Left ventricle myocardium superior (tissue), 1 donor: ENCODE data around the gene NUPR2. TPM values are rescaled to one million over a fixed set of nuclear protein-coding genes. Genes with fewer than 3 reads are reported as not detected.
"Not testable (repeated sequence)": the region's sequence is repeated elsewhere in the genome, so short reads cannot be mapped to it uniquely, and the experiment has no call there.

Experiments used
- ATAC-seq: fragments of 200-7000 bp; cut with Tn5 transposase; one replicate; pipeline ENCODE4 v1.9.1; 2020; ENCODE audit warnings: mild to moderate bottlenecking, moderate library complexity
- DNase-seq: peaks from one replicate; pipeline ENCODE4 v3.0.0-alpha.2; 2020
- intact Hi-C: fragments of 100-400 bp; cut with micrococcal nuclease; formaldehyde crosslinking; loops from one replicate; pipeline ENCODE4 v1.11.0; 2022
- total RNA-seq: library from RNA; stranded (reverse); fragmentation: NEBNext Ultra II Directional; extraction: Animal tissue kit (Norgen Biotek cat#: 25700); gene quantifications from one replicate; pipeline ENCODE4 v1.2.1, GENCODE V29; 2021
- donor health status: DM: no; HTN: yes; CAD: no; lungs with severe emphysema.

NUPR2 gene
- total RNA-seq, 1 donor from 2014 or later, result not detected

DNA sequence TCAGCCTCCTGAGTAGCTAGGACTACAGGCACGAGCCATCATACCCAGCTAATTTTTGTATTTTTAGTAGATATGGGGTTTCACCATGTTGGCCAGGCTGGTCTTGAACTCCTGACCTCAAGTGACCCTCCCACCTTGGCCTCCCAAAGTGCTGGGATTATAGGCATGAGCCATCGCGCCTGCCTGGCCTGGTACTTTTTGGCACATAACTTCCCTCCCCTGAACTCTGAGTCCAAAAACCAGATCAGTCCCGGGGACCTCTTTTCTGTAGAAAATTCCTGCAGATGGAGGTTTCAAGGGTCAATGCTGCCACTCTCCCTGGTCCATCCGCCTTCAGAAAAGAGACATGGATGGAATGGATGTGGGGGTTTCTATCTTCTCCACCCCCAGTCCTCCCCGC lies 23.8 kb downstream of the NUPR2 start:
- ATAC-seq, result peak; percentile 35
- intact Hi-C loops, DNase-seq: not testable (repeated sequence)

DNA sequence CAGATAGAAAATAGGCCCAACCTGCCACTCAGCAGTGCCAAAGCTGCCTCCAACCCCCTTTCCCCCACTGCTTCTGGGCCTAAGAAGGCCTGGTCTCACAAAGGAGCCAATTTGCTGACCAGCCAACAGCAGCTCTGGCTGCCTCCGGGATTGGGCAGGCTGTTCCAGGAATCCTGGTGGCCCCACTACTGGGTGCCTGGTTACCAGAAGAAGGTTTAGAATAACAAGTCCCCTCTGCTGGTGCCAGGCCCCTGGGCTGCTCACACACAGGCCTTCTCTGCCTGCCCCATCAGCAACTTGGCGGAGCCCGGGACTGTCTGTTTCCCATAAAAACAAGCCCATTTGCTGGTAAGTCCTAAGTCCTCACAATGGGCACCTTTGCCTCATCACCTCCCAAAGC lies 24.6 kb downstream of the NUPR2 start:
- ATAC-seq, result peak; percentile 93
- intact Hi-C loops, result no loop called here
- peak; percentile 84 for DNase-seq

DNA sequence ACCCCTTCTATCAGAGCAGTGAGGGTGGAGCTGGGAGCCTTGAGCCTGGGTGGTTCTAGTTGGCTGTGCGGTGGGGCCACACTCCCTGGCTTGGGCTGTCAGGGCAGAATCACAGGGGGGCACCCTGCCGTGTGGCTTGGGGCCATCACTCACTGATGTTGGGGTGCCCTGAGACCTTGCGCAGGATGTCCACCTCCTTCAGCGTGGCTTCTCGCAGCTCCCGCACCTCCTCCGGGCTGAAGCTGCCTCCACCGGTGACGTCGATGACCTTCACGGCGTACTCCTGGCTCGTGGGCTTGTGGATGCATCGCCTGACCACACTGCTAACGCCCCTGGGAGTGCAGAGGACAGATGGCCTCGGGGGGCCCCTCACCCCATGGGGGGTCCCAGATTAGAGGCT lies 28.8 kb downstream of the NUPR2 start:
- DNase-seq, result no peak
- intact Hi-C loops, result no loop called here
- no peak for ATAC-seq

DNA sequence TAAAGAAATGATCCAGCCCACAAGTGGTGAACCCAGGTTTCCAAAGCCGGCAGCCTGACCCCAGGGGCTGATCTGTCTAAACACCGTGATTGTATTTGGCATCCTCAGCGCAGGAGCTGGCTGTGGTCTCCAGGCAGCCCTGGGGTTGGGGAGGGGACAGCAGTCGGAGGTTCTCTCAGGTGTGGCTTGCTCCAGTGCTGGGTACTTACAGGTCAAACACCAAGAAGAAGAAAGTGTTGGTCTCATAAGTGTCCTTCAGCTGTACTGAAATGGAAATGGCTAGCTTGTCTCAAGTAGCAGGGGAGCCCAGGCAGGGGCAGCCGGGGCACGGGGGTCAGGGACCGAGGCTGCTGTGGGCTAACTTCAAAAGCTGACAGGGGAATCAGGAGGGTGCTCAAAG lies 29.5 kb downstream of the NUPR2 start:
- DNase-seq, result no peak
- ATAC-seq, result no peak
- intact Hi-C loops, result no loop called here

- intact Hi-C loops, result no loop called here
- peak; percentile 49 for ATAC-seq
These were observed 32.9 kb downstream of the NUPR2 start for GRCh38 chr7:56083150-56083785.

DNA sequence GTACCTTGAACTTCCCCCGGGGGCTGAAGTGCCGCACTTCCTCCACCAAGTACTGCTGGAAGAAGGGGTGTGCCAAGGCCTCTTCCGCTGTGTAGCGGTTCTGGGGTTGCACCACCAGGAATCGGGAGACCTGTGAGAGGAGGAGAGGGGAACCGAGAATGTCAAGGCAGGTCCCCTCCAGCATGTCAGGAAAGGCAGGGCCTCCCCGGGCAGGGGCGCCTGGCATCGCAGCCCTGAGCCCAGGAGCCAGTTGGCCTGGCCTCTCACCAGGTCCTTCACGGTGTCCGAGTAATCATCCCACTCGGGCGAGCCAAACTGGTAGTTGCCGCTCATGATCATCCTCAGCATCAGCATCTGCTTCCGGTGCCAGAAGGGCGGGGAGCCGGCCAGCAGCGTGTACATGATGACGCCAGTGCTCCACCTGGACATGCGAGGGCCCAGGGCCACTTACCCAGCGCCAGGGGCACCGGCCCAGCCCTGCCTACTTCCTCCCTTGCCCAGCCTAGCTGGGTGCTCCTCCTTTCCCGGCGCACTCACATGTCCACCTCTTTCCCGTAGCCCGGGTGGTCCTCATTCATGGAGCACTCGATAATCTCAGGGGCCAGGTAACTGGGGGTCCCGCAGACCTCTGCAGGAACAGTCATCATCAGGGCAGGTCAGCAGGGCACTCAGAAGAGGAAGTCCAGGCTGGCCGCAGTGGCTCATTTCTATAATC lies 34.4 kb downstream of the NUPR2 start:
- ATAC-seq (no peak), DNase-seq (no peak)
- intact Hi-C loops, result no loop called here

More at GRCh38 chr7:56083150-56083785, 32.9 kb downstream of the NUPR2 start:
- peak; percentile 84 for DNase-seq

GRCh38 chr7:56080726-56081435 lies 35.3 kb downstream of the NUPR2 start:
- ATAC-seq, intact Hi-C loops, DNase-seq: not testable (repeated sequence)

DNA sequence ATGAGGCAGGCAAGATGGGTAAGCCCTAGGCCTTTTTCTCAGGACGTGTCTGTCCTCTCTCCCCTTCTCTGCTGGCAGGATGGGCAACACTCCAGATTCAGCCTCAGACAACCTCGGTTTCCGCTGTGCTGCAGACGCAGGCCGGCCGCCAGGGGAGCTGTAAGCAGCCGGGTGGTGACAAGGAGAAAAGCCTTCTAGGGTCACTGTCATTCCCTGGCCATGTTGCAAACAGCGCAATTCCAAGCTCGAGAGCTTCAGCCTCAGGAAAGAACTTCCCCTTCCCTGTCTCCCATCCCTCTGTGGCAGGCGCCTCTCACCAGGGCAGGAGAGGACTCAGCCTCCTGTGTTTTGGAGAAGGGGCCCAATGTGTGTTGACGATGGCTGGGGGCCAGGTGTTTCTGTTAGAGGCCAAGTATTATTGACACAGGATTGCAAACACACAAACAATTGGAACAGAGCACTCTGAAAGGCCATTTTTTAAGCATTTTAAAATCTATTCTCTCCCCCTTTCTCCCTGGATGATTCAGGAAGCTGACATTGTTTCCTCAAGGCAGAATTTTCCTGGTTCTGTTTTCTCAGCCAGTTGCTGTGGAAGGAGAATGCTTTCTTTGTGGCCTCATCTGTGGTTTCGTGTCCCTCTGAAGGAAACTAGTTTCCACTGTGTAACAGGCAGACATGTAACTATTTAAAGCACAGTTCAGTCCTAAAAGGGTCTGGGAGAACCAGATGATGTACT lies 36.6 kb downstream of the NUPR2 start:
- ATAC-seq (peak; percentile 89), DNase-seq (peak; percentile 92)
- intact Hi-C loops, result no loop called here

DNA sequence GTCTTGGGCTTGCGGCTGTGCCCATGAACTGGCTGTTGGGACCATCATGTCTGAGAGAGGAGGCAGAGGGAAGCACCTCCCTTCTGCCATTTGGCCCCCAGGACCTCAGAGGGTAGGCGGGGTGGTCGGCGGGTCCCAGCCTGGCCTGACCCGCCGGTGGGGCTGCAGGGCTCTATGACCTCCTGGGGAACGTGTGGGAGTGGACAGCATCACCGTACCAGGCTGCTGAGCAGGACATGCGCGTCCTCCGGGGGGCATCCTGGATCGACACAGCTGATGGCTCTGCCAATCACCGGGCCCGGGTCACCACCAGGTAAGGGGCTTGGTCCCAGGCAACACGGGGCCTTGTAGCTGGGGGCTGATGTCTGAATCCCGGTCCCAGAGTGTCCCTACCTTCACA lies 38.0 kb downstream of the NUPR2 start:
- DNase-seq (no peak), ATAC-seq (no peak)
- intact Hi-C loops, result no loop called here

DNA sequence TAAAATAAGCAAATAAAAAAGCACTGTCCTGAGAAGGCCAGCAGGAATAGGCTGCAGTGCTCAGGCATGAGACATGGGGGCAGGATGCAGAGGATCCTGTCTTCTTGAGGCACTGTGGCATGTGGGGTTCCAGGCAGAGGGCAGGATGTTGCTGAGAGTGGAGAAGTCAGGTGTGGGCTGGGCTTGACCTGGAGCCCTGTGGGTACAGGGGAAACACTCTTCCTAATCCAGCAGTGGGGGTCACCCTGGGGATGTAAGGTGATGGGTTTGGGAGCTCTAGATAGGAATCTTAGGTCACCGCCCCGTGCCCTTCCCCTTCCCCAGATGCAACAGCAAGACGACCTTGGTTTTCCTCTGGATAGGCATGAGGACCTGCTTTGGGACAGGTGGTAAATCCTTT lies 38.5 kb downstream of the NUPR2 start:
- ATAC-seq, result no peak
- intact Hi-C loops, result no loop called here
- no peak for DNase-seq

- ATAC-seq, result peak; percentile 91
- DNase-seq, result peak; percentile 91
- intact Hi-C loops, result no loop called here
These were observed 41.8 kb downstream of the NUPR2 start for GRCh38 chr7:56074371-56074791.

DNA sequence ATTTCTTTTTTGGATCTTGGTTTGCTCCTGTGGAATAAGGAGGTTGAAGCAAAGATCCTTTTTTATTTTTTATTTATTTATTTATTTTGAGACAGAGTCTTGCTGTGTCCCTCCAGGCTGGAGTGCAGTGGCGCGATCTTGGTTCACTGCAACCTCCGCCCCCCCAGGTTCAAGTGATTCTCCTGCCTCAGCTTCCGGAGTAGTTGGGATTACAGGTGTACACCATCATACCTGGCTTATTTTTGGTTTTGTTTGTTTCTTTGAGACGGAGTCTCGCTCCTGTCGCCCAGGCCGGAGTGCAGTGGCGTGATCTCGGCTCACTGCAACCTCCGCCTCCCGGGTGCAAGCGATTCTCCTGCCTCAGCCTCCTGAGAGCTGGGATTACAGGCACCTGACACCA lies 49.8 kb downstream of the NUPR2 start:
- ATAC-seq, DNase-seq: not testable (repeated sequence)
- intact Hi-C loops, result loop anchor here (10.0 kb wide), 1 partner anchor 82 kb away; no protein-coding TSS in a partner anchor

Other genes with a start within 250 kb of the NUPR2 start
- gene ZNF713, start 229.0 kb downstream of the NUPR2 start, total RNA-seq, result 4.7 TPM
- gene MRPS17, start 164.5 kb downstream of the NUPR2 start, total RNA-seq, result 23.2 TPM
- 374 TPM for gene NIPSNAP2, start 151.8 kb downstream of the NUPR2 start, total RNA-seq
- 14.6 TPM for gene PSPH, start 65.0 kb downstream of the NUPR2 start, total RNA-seq
- gene CCT6A, start 64.7 kb downstream of the NUPR2 start, total RNA-seq, result 73.5 TPM
- gene SUMF2, start 52.1 kb downstream of the NUPR2 start, total RNA-seq, result 29.2 TPM
- gene PHKG1, start 23.5 kb downstream of the NUPR2 start, total RNA-seq, result 30.4 TPM
- gene CHCHD2, start 9.9 kb downstream of the NUPR2 start, total RNA-seq, result 500 TPM